HepG2 (cell line): ENCODE results near the gene KISS1. TPM values are rescaled to one million over a fixed set of nuclear protein-coding genes. Genes with fewer than 3 reads are reported as not detected.
A peak's percentile ranks its signal among the peaks of the same experiment; 100 is the strongest.

Experiments used
- CBFB ChIP-seq: sonication (generic); formaldehyde crosslinking; IDR thresholded peaks from 2 replicates; pipeline ENCODE4 v1.4.0; 2020; ENCODE audit warnings: missing genetic modification reagents
- DMAP1 ChIP-seq: IDR thresholded peaks from 2 replicates; pipeline ENCODE4 v1.6.1; 2016
- IKZF4 ChIP-seq: sonication (generic); formaldehyde crosslinking; IDR thresholded peaks from 2 replicates; pipeline ENCODE4 v1.5.1; 2020; ENCODE audit warnings: borderline replicate concordance, mild to moderate bottlenecking, low read depth, missing genetic modification reagents; ENCODE audit errors: not compliant biosample characterization
- MIXL1 ChIP-seq: IDR thresholded peaks from 2 replicates; pipeline ENCODE4 v1.6.1; 2016
- NCOA1 ChIP-seq: sonication (generic); formaldehyde crosslinking; IDR thresholded peaks from 2 replicates; pipeline ENCODE4 v1.9.0; 2021; ENCODE audit warnings: missing genetic modification reagents
- NR3C1 ChIP-seq: sonication (generic); formaldehyde crosslinking; IDR thresholded peaks from 2 replicates; pipeline ENCODE4 v1.4.0; 2020; ENCODE audit warnings: missing genetic modification reagents
- PLRG1 ChIP-seq: fragments of 450-650 bp; conservative IDR thresholded peaks from 2 replicates; pipeline ENCODE4 v1.6.1; 2016
- PPARG ChIP-seq: conservative IDR thresholded peaks from 2 replicates; pipeline ENCODE4 v1.6.1; 2016; ENCODE audit warnings: missing biosample characterization, missing genetic modification reagents
- PRDM4 ChIP-seq: sonication (generic); formaldehyde crosslinking; IDR thresholded peaks from 2 replicates; pipeline ENCODE4 v1.9.0; 2021; ENCODE audit warnings: missing genetic modification reagents, borderline replicate concordance
- STAT6 ChIP-seq: sonication (generic); formaldehyde crosslinking; IDR thresholded peaks from 2 replicates; pipeline ENCODE4 v1.4.0; 2020; ENCODE audit warnings: missing genetic modification reagents, mild to moderate bottlenecking, borderline replicate concordance
- TBL1XR1 ChIP-seq: fragments of 150-350 bp; IDR thresholded peaks from 2 replicates; pipeline ENCODE4 v1.6.1; 2014; ENCODE audit warnings: borderline replicate concordance, low read length; ENCODE audit not compliant: partially characterized antibody
- TOPORS ChIP-seq: sonication (generic); formaldehyde crosslinking; IDR thresholded peaks from 2 replicates; pipeline ENCODE4 v1.8.0; 2023; ENCODE audit warnings: mild to moderate bottlenecking, missing genetic modification reagents
- TRAFD1 ChIP-seq: sonication (generic); formaldehyde crosslinking; IDR thresholded peaks from 2 replicates; pipeline ENCODE4 v1.5.1; 2020; ENCODE audit warnings: missing genetic modification reagents, mild to moderate bottlenecking, borderline replicate concordance
- TRIM22 ChIP-seq: fragments of 450-650 bp; IDR thresholded peaks from 2 replicates; pipeline ENCODE4 v1.6.1; 2017
- ZNF121 ChIP-seq: sonication (generic); formaldehyde crosslinking; IDR thresholded peaks from 2 replicates; pipeline ENCODE4 v1.5.0; 2020; ENCODE audit warnings: mild to moderate bottlenecking, missing genetic modification reagents
- ZNF317 ChIP-seq: sonication (generic); formaldehyde crosslinking; IDR thresholded peaks from 2 replicates; pipeline ENCODE4 v1.5.0; 2020; ENCODE audit warnings: mild to moderate bottlenecking, missing genetic modification reagents
- ZNF513 ChIP-seq: sonication (generic); formaldehyde crosslinking; conservative IDR thresholded peaks from 2 replicates; pipeline ENCODE4 v1.5.0; 2020; ENCODE audit warnings: missing genetic modification reagents
- ZNF530 ChIP-seq: sonication (generic); formaldehyde crosslinking; IDR thresholded peaks from 2 replicates; pipeline ENCODE4 v1.5.0; 2020; ENCODE audit warnings: low read depth, mild to moderate bottlenecking, missing genetic modification reagents
- ZNF691 ChIP-seq: sonication (generic); formaldehyde crosslinking; IDR thresholded peaks from 2 replicates; pipeline ENCODE4 v1.4.0; 2020; ENCODE audit warnings: missing genetic modification reagents, low read depth, mild to moderate bottlenecking, borderline replicate concordance
- ZNF883 ChIP-seq: sonication (generic); formaldehyde crosslinking; IDR thresholded peaks from 2 replicates; pipeline ENCODE4 v1.5.1; 2020; ENCODE audit warnings: mild to moderate bottlenecking, missing genetic modification reagents; ENCODE audit errors: not compliant biosample characterization
- polyA plus RNA-seq, 8 experiments: library from polyadenylated mRNA; depleted of rRNA in 3 of 8; stranded (reverse) in 7 of 8; unstranded in 1 of 8; fragments of >200 nt; fragmentation: Illumina TruSeq in 4 of 8; extraction: Trizol in 4 of 8; gene quantifications; 2 replicates each; pipeline versions ENCODE4 v1.2.1 to v1.2.3, GENCODE V29; 2011 to 2016; ENCODE audit warnings: low read depth in 4 of 8, missing spikeins in 1 of 8, mixed read lengths in 1 of 8; ENCODE audit not compliant: insufficient read depth in 1 of 8
- total RNA-seq, 5 experiments: library from RNA; depleted of rRNA; stranded (reverse); fragments of >200 nt; fragmentation: Illumina TruSeq; extraction: Trizol; gene quantifications; 2 replicates each; pipeline ENCODE4 v1.2.3, GENCODE V29; 2016; ENCODE audit warnings: low read depth in 1 of 5

Gene KISS1
- total and polyA plus RNA-seq, 2 of the 13 experiments (the other 11 are each of a cell fraction or from before 2014, with no cell fraction given) = 0.24 to 0.80 TPM

GRCh38 chr1:204145033-204145504 is 51.2 kb downstream of the KISS1 start (continued):
- no peak for TF ChIP-seq PRDM4
- TF ChIP-seq ZNF121 (CRISPR knock-in tag) = 0 out of 2 replicates have a peak, but pooled peaks have one; percentile 26
- no peak for TF ChIP-seq ZNF691 (CRISPR knock-in tag)
- peak; percentile 74; the same call in 1 of the 2 replicates for TF ChIP-seq CBFB (CRISPR knock-in tag)
- TF ChIP-seq NR3C1 (CRISPR knock-in tag) = no peak
- peak; percentile 40 for TF ChIP-seq TBL1XR1
- peak; percentile 81 for TF ChIP-seq PPARG (CRISPR knock-in tag)
- TF ChIP-seq STAT6 (CRISPR knock-in tag) = no peak
- TF ChIP-seq NCOA1 (CRISPR knock-in tag) = peak; percentile 71; the same call in 1 of the 2 replicates
- no peak for TF ChIP-seq IKZF4 (CRISPR knock-in tag)
- no peak for TF ChIP-seq ZNF513 (CRISPR knock-in tag)
- TF ChIP-seq TRIM22 = no peak
- no peak for TF ChIP-seq ZNF883
- TF ChIP-seq TOPORS (CRISPR knock-in tag) = no peak
- TF ChIP-seq MIXL1 (CRISPR knock-in tag) = peak; percentile 71; the same call in 1 of the 2 replicates
- TF ChIP-seq TRAFD1 = no peak
- TF ChIP-seq PLRG1 = no peak
- peak; percentile 56; the same call in 1 of the 2 replicates for TF ChIP-seq DMAP1 (CRISPR knock-in tag)
- TF ChIP-seq ZNF530 = no peak
- TF ChIP-seq ZNF317 (CRISPR knock-in tag) = 0 out of 2 replicates have a peak, but pooled peaks have one; percentile 16
